ENCODE results near the gene FASN. TPM values are rescaled to one million over a fixed set of nuclear protein-coding genes. Genes with fewer than 3 reads are reported as not detected.

FASN gene
- total and polyA plus RNA-seq, 2 of the 13 experiments (the other 11 are each of a cell fraction or from before 2014, with no cell fraction given), result 51.7 to 101 TPM

DNA sequence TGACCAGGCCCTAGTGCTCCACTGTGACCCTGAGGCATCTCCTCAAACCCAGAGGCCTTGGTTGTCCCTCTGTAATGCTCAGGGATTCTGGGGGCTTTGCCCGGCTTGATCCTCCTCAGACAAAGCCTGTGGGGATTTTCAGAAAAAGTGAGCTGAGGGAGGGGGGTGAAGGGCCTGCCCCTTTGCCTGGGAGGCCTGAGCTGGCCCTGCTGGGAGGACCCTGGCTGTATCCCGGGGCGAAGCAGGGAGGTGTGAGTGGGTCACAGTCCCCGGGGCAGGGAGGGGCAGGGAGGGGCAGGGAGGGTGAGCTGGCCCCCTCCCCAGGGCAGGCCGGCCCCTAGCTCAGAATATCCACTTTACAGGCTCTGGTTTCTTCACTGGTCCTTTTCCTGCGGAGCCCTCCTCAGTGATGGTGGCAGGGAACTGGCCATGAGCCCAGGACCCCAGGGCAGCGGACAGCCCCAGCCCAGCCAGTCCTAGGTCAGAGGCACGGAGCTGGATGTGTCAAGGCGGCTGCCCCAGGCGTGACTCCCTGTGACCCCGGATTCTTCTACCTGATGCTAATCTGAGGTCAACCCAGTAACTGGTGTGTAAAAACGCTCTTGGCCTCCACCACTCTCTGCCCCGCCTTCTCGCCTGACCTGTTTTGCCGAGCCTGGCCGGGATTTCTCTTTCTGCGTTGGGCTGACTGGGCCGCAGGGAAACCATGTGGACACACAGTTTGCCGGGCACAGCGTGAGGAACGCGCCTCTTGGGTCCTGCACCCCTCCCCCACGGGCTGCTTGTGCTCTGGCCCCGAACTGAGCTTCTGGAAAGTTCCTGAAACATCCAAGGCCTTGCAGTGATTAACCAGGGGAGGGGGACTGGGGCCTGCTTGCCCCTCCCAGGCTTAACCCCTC is 5.8 kb upstream of the FASN start (continued):
- TF ChIP-seq ZNF629 (CRISPR knock-in tag; conservative IDR thresholded peaks at IDR 0.05) (peak; percentile 36; the same call in 1 of the 2 replicates), KDM5B (CRISPR knock-in tag; IDR thresholded peaks at IDR 0.05; ENCODE audit: borderline replicate concordance) (peak; percentile 88), MTF2 (CRISPR knock-in tag; IDR thresholded peaks at IDR 0.05; ENCODE audit: borderline replicate concordance) (no peak), ZSCAN20 (CRISPR knock-in tag; IDR thresholded peaks at IDR 0.05; ENCODE audit: borderline replicate concordance) (no peak; the same call in 1 of the 2 replicates), ZFP91 (CRISPR knock-in tag; IDR thresholded peaks at IDR 0.05; ENCODE audit: borderline replicate concordance) (peak; percentile 85), ZXDC (CRISPR knock-in tag; IDR thresholded peaks at IDR 0.05) (peak; percentile 69; the same call in 1 of the 2 replicates), HOXA3 (CRISPR knock-in tag; IDR thresholded peaks at IDR 0.05) (peak; percentile 89), ZBTB8A (CRISPR knock-in tag; IDR thresholded peaks at IDR 0.05; ENCODE audit: borderline replicate concordance, low read depth) (no peak), ZNF781 (CRISPR knock-in tag; IDR thresholded peaks at IDR 0.05; ENCODE audit: borderline replicate concordance, not compliant biosample characterization) (peak; percentile 94), ZBTB14 (CRISPR knock-in tag; IDR thresholded peaks at IDR 0.05) (peak; percentile 65), ZNF414 (CRISPR knock-in tag; IDR thresholded peaks at IDR 0.05) (0 out of 2 replicates have a peak, but pooled peaks have one; percentile 1), DMAP1 (CRISPR knock-in tag; IDR thresholded peaks at IDR 0.05) (peak; percentile 91), ZNF570 (CRISPR knock-in tag; IDR thresholded peaks at IDR 0.05; ENCODE audit: borderline replicate concordance) (no peak), HOXD1 (CRISPR knock-in tag; IDR thresholded peaks at IDR 0.05) (peak; percentile 25; the same call in 1 of the 2 replicates), ZNF792 (CRISPR knock-in tag; IDR thresholded peaks at IDR 0.05) (peak; percentile 81), ELF1 (CRISPR knock-in tag; IDR thresholded peaks at IDR 0.05) (peak; percentile 52; the same call in 1 of the 2 replicates)
- TF ChIP-seq, protein P1, sequence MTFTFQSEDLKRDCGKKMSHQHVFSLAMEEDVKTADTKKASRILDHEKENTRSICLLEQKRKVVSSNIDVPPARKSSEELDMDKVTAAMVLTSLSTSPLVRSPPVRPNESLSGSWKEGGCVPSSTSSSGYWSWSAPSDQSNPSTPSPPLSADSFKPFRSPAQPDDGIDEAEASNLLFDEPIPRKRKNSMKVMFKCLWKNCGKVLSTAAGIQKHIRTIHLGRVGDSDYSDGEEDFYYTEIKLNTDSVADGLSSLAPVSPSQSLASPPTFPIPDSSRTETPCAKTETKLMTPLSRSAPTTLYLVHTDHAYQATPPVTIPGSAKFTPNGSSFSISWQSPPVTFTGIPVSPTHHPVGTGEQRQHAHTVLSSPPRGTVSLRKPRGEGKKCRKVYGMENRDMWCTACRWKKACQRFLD (CRISPR knock-in tag; IDR thresholded peaks at IDR 0.05; ENCODE audit: borderline replicate concordance), result 0 out of 2 replicates have a peak, but pooled peaks have one; percentile 22
- TF ChIP-seq, protein P2, sequence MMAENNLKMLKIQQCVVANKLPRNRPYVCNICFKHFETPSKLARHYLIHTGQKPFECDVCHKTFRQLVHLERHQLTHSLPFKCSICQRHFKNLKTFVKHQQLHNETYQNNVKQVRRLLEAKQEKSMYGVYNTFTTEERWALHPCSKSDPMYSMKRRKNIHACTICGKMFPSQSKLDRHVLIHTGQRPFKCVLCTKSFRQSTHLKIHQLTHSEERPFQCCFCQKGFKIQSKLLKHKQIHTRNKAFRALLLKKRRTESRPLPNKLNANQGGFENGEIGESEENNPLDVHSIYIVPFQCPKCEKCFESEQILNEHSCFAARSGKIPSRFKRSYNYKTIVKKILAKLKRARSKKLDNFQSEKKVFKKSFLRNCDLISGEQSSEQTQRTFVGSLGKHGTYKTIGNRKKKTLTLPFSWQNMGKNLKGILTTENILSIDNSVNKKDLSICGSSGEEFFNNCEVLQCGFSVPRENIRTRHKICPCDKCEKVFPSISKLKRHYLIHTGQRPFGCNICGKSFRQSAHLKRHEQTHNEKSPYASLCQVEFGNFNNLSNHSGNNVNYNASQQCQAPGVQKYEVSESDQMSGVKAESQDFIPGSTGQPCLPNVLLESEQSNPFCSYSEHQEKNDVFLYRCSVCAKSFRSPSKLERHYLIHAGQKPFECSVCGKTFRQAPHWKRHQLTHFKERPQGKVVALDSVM (CRISPR knock-in tag; IDR thresholded peaks at IDR 0.05), result peak; percentile 73

Measured in HepG2 (cell line).